ENCODE measurements around the gene GPR61.

DNA sequence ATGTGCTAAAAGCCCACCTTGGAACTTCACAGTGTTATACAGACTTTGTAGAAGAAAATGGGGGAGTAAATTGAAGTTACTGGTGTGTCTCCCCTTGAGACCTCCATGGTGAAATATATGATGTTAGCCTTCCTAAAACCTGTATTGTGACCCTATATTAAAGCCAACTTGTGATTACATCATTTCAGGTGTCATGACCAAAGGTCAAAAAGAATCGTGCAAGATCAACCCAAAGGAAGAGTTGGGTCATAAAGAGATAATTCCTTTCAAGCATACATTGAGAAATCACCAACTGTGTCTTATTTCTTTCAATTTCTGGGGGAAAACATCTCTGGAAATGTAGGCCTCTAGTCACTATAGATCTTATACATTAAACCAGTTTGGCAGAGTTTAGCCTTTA lies 45.1 kb downstream of the GPR61 start:
- TF ChIP-seq GATA1 (IDR thresholded peaks at IDR 0.05; ENCODE audit: low read depth, low read length), result no peak
- TF ChIP-seq POLR2A (IDR thresholded peaks at IDR 0.05; ENCODE audit: low read length), result no peak
